ENCODE measurements around the gene TXNDC15.

The TXNDC15 gene

GRCh38 chr5:134935711-134936602, 61.8 kb downstream of the TXNDC15 start:
- TF ChIP-seq CTCF (IDR thresholded peaks at IDR 0.05; ENCODE audit: borderline replicate concordance, insufficient read depth, low read depth, low read length): no peak

GRCh38 chr5:134937526-134937925, 63.4 kb downstream of the TXNDC15 start:
- H3K4me3 ChIP-seq (ENCODE audit: low read depth, low read length): no peak overlapping the region
- TF ChIP-seq CTCF (IDR thresholded peaks at IDR 0.05; ENCODE audit: borderline replicate concordance, insufficient read depth, low read depth, low read length): no peak

More at GRCh38 chr5:134935711-134936602, 61.8 kb downstream of the TXNDC15 start:
- no peak overlapping the region for H3K4me3 ChIP-seq (ENCODE audit: low read depth, low read length)

GRCh38 chr5:134938030-134938429, 63.9 kb downstream of the TXNDC15 start:
- TF ChIP-seq CTCF (IDR thresholded peaks at IDR 0.05; ENCODE audit: borderline replicate concordance, insufficient read depth, low read depth, low read length): no peak
- no peak overlapping the region for H3K4me3 ChIP-seq (ENCODE audit: low read depth, low read length)

GRCh38 chr5:134939500-134939899, 65.3 kb downstream of the TXNDC15 start:
- no peak overlapping the region for H3K4me3 ChIP-seq (ENCODE audit: low read depth, low read length)
- TF ChIP-seq CTCF (IDR thresholded peaks at IDR 0.05; ENCODE audit: borderline replicate concordance, insufficient read depth, low read depth, low read length): no peak

GRCh38 chr5:134943547-134943946, 69.4 kb downstream of the TXNDC15 start:
- H3K4me3 ChIP-seq (ENCODE audit: low read depth, low read length): no peak overlapping the region

GRCh38 chr5:134944630-134945029, 70.5 kb downstream of the TXNDC15 start:
- no peak for TF ChIP-seq CTCF (IDR thresholded peaks at IDR 0.05; ENCODE audit: borderline replicate concordance, insufficient read depth, low read depth, low read length)
- H3K4me3 ChIP-seq (ENCODE audit: low read depth, low read length): no peak overlapping the region

More at GRCh38 chr5:134943547-134943946, 69.4 kb downstream of the TXNDC15 start:
- TF ChIP-seq CTCF (IDR thresholded peaks at IDR 0.05; ENCODE audit: borderline replicate concordance, insufficient read depth, low read depth, low read length): no peak

GRCh38 chr5:134945041-134945440, 70.9 kb downstream of the TXNDC15 start:
- H3K4me3 ChIP-seq (ENCODE audit: low read depth, low read length): no peak overlapping the region
- no peak for TF ChIP-seq CTCF (IDR thresholded peaks at IDR 0.05; ENCODE audit: borderline replicate concordance, insufficient read depth, low read depth, low read length)

Data from GM12875 (cell line).